Adipocyte (in vitro differentiated cells): ENCODE data around the gene ZFAND5.
A peak's percentile ranks its signal among the peaks of the same experiment; 100 is the strongest.

Experiments used
- DNase-seq: peaks from one replicate; pipeline ENCODE4 v3.0.0-alpha.2; 2015; ENCODE audit warnings: low read depth
- H3K27me3 ChIP-seq: replicated peaks from 2 replicates; pipeline ENCODE4 v1.7.0; 2013; ENCODE audit warnings: mild to moderate bottlenecking, low read length, moderate library complexity; ENCODE audit not compliant: control insufficient read depth, insufficient read depth
- H3K36me3 ChIP-seq: 2 replicates; pipeline ENCODE4 v1.7.0; 2013; ENCODE audit warnings: low read length, mild to moderate bottlenecking, moderate library complexity; ENCODE audit not compliant: control insufficient read depth, insufficient read depth, severe bottlenecking
- H3K4me1 ChIP-seq: 2 replicates; pipeline ENCODE4 v1.7.0; 2013; ENCODE audit warnings: mild to moderate bottlenecking, low read length, moderate library complexity; ENCODE audit not compliant: control insufficient read depth, insufficient read depth
- H3K4me3 ChIP-seq: 2 replicates; pipeline ENCODE4 v1.7.0; 2013; ENCODE audit warnings: mild to moderate bottlenecking, low read length, moderate library complexity
- H3K9ac ChIP-seq: 2 replicates; pipeline ENCODE4 v1.7.0; 2013; ENCODE audit warnings: mild to moderate bottlenecking, low read length, moderate library complexity
- H3K9me3 ChIP-seq: 2 replicates; pipeline ENCODE4 v1.7.0; 2013; ENCODE audit warnings: mild to moderate bottlenecking, low read length, moderate library complexity; ENCODE audit not compliant: control insufficient read depth

ZFAND5 gene

GRCh38 chr9:72364679-72365524 lies at the start of gene ZFAND5:
TSS of gene ZFAND5 (minus strand) at chr9:72365208. CDS start at chr9:72360778, 4,430 bp downstream.
- peak; percentile 99 for DNase-seq
- H3K9ac ChIP-seq = peak within 1 kb of the TSS; percentile 91
- peaks cover 18% of the 10 kb centered on the region for H3K36me3 ChIP-seq
- no peaks in the 10 kb centered on the region for H3K27me3 ChIP-seq
- peaks cover 15% of the 10 kb centered on the region for H3K4me1 ChIP-seq
- peak within 1 kb of the TSS; percentile 96 for H3K4me3 ChIP-seq
- H3K9me3 ChIP-seq = no peaks in the 10 kb centered on the region

GRCh38 chr9:72412483-72413040 lies 47.6 kb upstream of the ZFAND5 start:
- Histone ChIP-seq H3K36me3 (no peaks in the 10 kb centered on the region), H3K4me3 (no peak overlapping the region), H3K9ac (no peak overlapping the region), H3K4me1 (no peaks in the 10 kb centered on the region), H3K9me3 (no peaks in the 10 kb centered on the region), H3K27me3 (no peaks in the 10 kb centered on the region)
- no peak for DNase-seq

DNA sequence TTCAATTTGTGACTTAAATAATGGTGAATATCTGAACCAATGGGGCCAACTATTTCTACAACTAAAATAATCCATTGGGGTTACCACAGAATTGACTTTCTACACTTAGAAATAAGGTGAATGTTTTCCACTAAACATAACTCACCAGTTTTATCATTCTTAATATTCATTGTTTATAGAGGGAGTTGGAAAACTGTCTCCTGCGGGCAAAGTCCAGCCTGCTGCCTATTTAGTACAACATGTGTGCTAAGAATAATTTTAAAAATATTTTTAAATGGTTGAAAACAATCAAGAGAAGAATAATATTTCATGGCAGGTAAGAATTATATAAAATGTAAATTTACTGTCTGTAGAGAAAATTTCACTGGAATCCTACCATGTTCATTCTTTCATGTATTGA lies 45.2 kb upstream of the ZFAND5 start:
- DNase-seq = no peak
- Histone ChIP-seq H3K9ac (no peak overlapping the region), H3K27me3 (no peaks in the 10 kb centered on the region), H3K4me1 (no peaks in the 10 kb centered on the region), H3K9me3 (no peaks in the 10 kb centered on the region), H3K36me3 (no peaks in the 10 kb centered on the region), H3K4me3 (no peak overlapping the region)

GRCh38 chr9:72407114-72407513 lies 42.1 kb upstream of the ZFAND5 start:
- H3K4me1 ChIP-seq = no peaks in the 10 kb centered on the region

DNA sequence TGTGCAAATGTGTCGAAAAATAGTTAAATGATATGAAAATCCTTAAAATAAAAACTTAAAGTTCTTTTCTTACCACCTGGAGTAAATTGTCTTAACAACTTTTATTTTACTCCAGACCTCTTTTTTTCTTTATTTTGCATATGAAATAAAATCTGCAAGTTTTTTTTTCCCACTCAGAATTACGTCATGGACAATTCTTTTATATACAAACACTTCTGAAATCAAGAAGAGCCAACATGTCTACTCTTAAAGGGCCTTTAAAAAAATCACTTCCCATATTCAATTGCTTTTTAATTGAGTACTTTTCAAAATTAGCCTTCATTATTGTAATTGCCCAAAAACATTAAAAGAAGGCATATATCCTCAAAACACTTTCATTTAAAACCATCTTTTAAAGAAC lies 37.7 kb upstream of the ZFAND5 start:
- Histone ChIP-seq H3K9ac (no peak overlapping the region), H3K4me3 (no peak overlapping the region), H3K36me3 (no peaks in the 10 kb centered on the region), H3K9me3 (no peaks in the 10 kb centered on the region), H3K27me3 (no peaks in the 10 kb centered on the region), H3K4me1 (no peaks in the 10 kb centered on the region)
- DNase-seq = no peak

More at GRCh38 chr9:72407114-72407513, 42.1 kb upstream of the ZFAND5 start:
- H3K9ac ChIP-seq = no peak overlapping the region
- DNase-seq = no peak
- no peaks in the 10 kb centered on the region for H3K9me3 ChIP-seq
- H3K36me3 ChIP-seq = no peaks in the 10 kb centered on the region
- H3K4me3 ChIP-seq = no peak overlapping the region
- H3K27me3 ChIP-seq = no peaks in the 10 kb centered on the region

- DNase-seq = no peak
- H3K36me3 ChIP-seq = no peaks in the 10 kb centered on the region
- peaks cover 10% of the 10 kb centered on the region for H3K4me1 ChIP-seq
- no peak overlapping the region for H3K9ac ChIP-seq
- H3K27me3 ChIP-seq = no peaks in the 10 kb centered on the region
- H3K4me3 ChIP-seq = no peak overlapping the region
- H3K9me3 ChIP-seq = no peaks in the 10 kb centered on the region
These were observed 36.4 kb upstream of the ZFAND5 start for GRCh38 chr9:72401396-72401795.

DNA sequence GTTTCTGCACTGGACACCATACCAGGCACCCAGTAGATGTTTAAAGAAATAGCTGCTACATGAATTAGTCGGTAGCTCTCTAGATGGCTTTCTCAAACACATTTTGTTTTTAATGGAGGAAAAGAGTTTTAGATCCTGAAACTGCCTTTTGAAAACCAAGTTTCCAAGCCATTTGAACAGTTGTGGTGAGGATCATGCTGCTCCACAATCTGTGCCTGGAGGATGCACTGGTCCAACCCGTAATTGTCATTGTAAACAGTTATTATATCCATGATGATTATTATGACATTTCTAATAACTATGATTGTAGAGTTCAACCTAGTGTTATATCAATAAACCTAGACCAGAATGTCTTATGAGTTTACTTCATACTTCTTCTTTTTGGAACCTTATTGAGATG lies 35.9 kb upstream of the ZFAND5 start:
- Histone ChIP-seq H3K4me3 (no peak overlapping the region), H3K9ac (no peak overlapping the region)

GRCh38 chr9:72399391-72399790 lies 34.4 kb upstream of the ZFAND5 start:
- H3K36me3 ChIP-seq = no peaks in the 10 kb centered on the region
- no peaks in the 10 kb centered on the region for H3K9me3 ChIP-seq
- H3K27me3 ChIP-seq = no peaks in the 10 kb centered on the region
- DNase-seq = no peak
- peaks cover 21% of the 10 kb centered on the region for H3K4me1 ChIP-seq
- H3K4me3 ChIP-seq = no peak overlapping the region
- no peak overlapping the region for H3K9ac ChIP-seq

More for the DNA sequence above, 35.9 kb upstream of the ZFAND5 start:
- no peaks in the 10 kb centered on the region for H3K27me3 ChIP-seq
- H3K4me1 ChIP-seq = peaks cover 15% of the 10 kb centered on the region
- no peaks in the 10 kb centered on the region for H3K36me3 ChIP-seq
- no peaks in the 10 kb centered on the region for H3K9me3 ChIP-seq
- no peak for DNase-seq

GRCh38 chr9:72396247-72397091 lies 31.5 kb upstream of the ZFAND5 start:
- H3K9me3 ChIP-seq = no peaks in the 10 kb centered on the region
- H3K36me3 ChIP-seq = no peaks in the 10 kb centered on the region
- no peaks in the 10 kb centered on the region for H3K27me3 ChIP-seq
- no peak overlapping the region for H3K9ac ChIP-seq
- peaks cover 21% of the 10 kb centered on the region for H3K4me1 ChIP-seq
- peak; percentile 82 for DNase-seq
- peak overlapping the region; percentile 41 for H3K4me3 ChIP-seq

GRCh38 chr9:72394066-72394465 lies 29.1 kb upstream of the ZFAND5 start:
- no peak for DNase-seq
- no peaks in the 10 kb centered on the region for H3K36me3 ChIP-seq

DNA sequence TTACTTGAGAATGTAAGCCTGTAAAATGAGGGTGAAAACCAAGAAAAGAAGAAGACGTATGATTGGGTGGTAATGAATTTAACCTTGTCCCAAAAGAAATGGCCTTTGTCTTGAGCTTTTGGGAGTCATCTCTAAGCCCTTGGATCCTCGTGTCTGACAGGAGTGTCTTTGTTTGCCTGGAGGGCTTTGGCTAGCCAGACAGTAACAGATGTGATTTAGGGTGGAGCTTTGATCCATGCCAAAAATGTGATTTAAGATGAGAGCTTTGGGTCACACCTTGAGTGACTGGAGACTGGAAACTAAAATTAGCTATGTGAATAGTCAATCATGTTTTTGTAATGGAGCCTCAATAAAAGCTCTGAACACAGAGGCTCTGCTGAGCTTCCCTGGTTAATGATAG lies 25.9 kb upstream of the ZFAND5 start:
- no peak overlapping the region for H3K9ac ChIP-seq

More at GRCh38 chr9:72394066-72394465, 29.1 kb upstream of the ZFAND5 start:
- H3K9me3 ChIP-seq = no peaks in the 10 kb centered on the region
- H3K9ac ChIP-seq = no peak overlapping the region
- no peak overlapping the region for H3K4me3 ChIP-seq
- peaks cover 21% of the 10 kb centered on the region for H3K4me1 ChIP-seq
- H3K27me3 ChIP-seq = peaks cover 5% of the 10 kb centered on the region

More for the DNA sequence above, 25.9 kb upstream of the ZFAND5 start:
- Histone ChIP-seq H3K9me3 (no peaks in the 10 kb centered on the region), H3K4me3 (no peak overlapping the region), H3K4me1 (peaks cover 6% of the 10 kb centered on the region), H3K36me3 (no peaks in the 10 kb centered on the region), H3K27me3 (peaks cover 5% of the 10 kb centered on the region)
- no peak for DNase-seq
